Epidermal melanocyte (primary cell): Measurements from ENCODE around the gene AEBP1.

Source experiments
- DNase-seq: peaks from one replicate; pipeline ENCODE4 v3.0.0; 2011; ENCODE audit warnings: low spot score; ENCODE audit not compliant: insufficient read length

AEBP1 gene

GRCh38 chr7:44154703-44155102 is 50.6 kb downstream of the AEBP1 start:
- DNase-seq = no peak

DNA sequence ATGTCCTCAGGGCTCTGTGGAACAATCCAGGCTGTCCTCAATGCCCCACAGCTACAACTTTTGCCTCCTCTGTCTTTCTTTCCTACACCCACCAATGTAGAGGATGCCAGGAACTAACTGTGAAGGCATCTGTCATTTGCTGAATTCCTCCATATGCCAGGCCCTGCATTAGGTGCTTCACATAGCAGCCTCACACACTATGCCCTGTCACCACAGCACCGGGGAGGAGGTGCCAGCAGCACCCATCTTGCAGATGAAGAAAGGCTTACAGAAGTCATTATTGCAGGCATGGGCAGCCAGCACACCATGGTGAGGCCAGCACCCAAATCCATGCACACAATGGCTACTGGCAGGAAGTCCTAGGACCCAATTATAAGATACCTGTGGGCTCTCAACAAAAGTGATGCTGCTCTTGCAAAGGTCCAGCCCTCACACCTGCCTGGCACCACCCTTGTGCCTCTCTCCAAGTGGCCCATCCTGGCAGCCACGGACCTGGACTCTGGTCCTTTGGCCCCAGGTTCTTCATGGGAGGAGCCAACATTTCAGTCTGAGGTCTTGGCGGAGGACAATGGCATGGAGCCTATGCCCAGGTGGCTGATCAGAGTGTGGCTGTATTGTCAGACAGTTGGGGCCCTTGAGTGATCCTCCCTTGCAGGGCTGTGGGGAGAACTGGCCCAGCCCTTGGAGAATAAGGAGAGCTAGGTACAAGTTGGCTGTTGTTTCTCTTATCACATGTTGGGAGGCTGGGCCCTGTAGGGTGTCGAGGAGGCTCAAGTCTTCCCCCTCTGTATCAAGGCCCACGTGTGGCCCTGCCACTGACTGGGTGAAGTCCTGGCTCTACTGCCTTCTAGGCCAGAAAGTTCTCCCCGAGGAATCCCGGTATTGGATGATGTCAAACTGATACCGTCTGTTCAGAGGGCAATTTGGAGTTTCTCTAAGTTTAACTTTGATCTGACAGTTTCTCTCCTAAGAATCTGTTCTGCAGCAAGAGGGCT is 51.3 kb downstream of the AEBP1 start:
- no peak for DNase-seq

DNA sequence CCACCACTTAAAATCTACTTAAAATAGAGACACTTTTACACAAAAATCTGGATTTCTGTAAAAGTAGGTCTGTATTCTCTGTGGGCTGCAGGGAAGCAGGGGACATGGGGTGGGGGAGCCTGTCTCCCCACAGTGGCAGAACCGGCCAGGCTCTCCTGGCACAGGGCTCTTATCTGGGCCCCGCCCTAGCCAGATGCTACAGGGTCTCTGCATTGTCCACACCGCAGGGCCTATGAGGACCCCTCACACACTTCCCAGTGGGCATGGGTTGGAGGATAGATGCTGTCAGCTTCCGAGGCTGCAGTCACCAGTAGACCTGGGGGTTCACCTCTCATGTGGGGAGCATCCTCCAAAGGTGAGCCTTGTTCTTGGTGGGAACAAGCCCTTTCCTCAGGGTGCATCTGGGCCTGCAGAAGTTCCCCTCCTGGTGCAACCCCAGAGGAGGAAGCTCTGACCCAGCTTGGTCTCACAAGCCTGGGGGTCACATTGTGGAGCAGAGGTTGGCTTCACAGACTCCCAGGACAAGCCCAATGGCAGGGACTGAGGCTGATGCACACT is 52.4 kb downstream of the AEBP1 start:
- no peak for DNase-seq

DNA sequence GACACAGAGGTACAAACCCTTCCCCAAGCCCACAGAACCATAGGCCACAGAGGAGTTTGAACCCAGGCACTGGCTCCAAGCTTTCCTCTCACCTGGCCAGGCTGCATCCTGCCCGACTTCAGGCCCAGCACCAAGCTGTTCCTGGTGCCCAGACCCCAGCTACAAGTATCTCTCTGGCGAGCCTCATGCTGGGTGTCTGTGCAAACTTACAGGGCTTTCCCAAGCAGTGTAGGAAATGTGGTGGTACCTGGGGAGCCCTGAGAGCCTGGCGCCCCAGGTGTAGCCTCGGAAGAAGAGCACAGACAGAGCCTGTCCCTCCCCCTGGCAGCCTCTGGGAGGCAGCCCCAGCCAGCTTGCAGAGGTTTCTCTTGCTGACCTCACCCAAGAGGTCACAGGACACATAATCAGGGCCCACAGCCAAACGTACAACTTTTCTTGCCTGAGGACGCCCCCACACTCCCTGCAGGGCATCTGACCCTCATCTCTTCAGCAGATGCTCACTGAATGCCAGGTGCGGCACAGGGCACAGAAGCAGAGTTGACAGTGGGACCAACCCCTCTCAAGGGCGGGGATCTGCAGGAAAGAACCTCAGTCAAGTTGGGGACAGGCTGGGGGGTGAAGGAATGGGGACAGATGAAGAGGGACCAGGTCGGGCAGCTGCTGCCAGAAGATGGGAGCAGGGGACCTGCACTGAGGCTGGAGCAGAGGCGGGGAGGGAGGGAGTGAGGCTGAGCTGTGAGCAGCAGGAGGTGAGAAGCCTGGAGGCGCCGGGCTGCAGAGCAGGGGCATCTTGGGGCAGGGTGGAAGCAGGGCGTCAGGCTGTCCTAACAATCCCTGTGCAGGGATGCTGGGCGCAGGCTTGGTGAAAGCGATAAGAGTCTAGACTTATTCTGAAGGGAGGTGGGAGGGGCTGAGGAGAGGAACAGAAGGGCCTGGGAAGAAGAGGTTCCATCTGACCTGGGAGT is 53.3 kb downstream of the AEBP1 start:
- no peak for DNase-seq

GRCh38 chr7:44158096-44158872 is 54.1 kb downstream of the AEBP1 start:
- DNase-seq = no peak

DNA sequence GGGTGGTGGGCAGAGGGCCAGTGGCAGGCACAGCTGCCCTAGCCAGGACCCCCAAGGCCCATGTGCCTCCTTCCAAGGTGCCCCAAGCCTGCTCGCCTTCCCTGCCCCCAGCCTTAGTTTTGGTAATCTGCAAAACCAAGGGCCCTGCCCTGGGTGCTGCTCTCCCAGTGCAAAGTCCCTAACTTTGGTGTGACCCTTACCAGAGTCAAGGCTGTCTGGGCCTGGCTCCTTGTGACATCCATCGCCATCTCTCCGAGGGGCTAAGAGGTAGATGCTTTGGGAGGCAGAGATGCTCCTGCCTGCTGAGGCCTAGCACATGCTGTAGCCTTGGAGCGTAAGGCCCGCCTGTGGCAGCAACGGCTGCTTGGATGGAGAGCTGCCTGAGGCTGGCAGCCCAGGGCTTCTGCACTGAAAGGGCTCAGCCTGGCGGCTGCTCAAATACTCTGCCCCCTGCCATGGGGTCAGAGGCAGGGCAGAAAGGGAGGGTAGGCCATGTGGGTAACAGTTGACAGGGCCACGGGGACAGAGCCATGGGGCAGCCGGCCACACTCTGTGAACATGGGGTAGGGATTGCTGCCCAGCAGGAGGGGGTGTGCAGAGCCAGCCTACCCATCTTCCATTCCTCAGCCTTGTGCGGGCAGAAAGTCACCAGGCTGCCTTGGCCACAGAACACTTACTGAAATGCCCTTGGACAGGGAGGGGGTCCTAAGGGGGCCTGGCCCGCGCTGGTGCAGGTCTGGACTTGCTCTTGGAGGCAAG is 54.9 kb downstream of the AEBP1 start:
- no peak for DNase-seq

GRCh38 chr7:44159824-44160630 is 55.9 kb downstream of the AEBP1 start:
- no peak for DNase-seq

GRCh38 chr7:44161371-44161770 is 57.2 kb downstream of the AEBP1 start:
- DNase-seq = no peak

- DNase-seq = no peak
These were observed 58.0 kb downstream of the AEBP1 start for GRCh38 chr7:44162179-44162578.

DNA sequence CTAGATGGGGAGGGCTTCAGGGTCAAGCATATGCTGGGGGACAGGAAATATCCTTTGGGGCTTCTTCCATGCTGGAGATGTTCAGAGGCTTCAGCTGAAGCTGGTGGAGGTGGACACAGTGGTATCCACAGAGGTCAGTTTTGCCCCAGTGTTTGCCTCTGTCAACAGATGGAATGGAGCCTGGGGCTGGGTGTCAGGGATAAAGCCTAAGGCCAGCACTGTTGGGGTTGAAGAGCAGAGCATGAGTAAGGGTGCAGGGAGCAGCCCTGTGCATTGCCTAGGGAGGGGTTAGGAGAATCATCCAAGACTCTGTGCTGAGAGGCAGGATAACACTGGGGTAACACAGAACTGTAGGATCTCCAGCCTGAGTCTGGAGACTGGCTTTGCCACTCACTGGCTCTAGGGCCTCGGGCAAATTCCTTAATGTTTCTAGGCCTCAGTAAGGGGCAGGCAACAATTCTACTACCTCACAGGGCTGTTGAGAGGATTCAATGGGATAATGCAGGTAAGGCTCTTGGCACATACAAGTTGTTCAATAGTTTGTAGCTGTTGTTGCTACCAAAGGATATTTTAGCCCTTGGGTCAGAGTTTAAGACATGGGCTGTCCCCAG is 58.7 kb downstream of the AEBP1 start:
- no peak for DNase-seq

- DNase-seq = peak; percentile 87
These were observed 59.4 kb downstream of the AEBP1 start for GRCh38 chr7:44163591-44163990.
